DND-41 (cell line): ENCODE measurements around the gene CMC2.

ENCODE experiments used
- ATAC-seq: fragments of 200-7000 bp; cut with Tn5 transposase; 3 replicates; pipeline ENCODE4 v1.9.1; 2021; ENCODE audit warnings: low read depth; ENCODE audit not compliant: insufficient read depth
- DNase-seq: peaks from one replicate; pipeline ENCODE4 v3.0.0-alpha.2; 2020
- H2AFZ ChIP-seq: 2 replicates; pipeline ENCODE4 v1.6.0; 2012; ENCODE audit warnings: low read depth, low read length
- H3K27ac ChIP-seq: 2 replicates; pipeline ENCODE4 v1.5.1; 2012; ENCODE audit warnings: low read length, inconsistent platforms
- H3K27me3 ChIP-seq: fragments of 200-600 bp; sonication (generic); 2 replicates; pipeline ENCODE4 v1.6.0; 2012; ENCODE audit warnings: low read length, mild to moderate bottlenecking, inconsistent platforms; ENCODE audit not compliant: insufficient read depth, poor library complexity
- H3K36me3 ChIP-seq: 2 replicates; pipeline ENCODE4 v1.5.1; 2012; ENCODE audit warnings: low read length, inconsistent platforms; ENCODE audit not compliant: insufficient read depth
- H3K4me1 ChIP-seq: 2 replicates; pipeline ENCODE4 v1.5.1; 2012; ENCODE audit warnings: mild to moderate bottlenecking, low read length; ENCODE audit not compliant: insufficient read depth
- H3K4me2 ChIP-seq: 2 replicates; pipeline ENCODE4 v1.6.0; 2012; ENCODE audit warnings: mild to moderate bottlenecking, moderate library complexity, low read length, inconsistent platforms; ENCODE audit not compliant: insufficient read depth
- H3K4me3 ChIP-seq, 2 experiments: fragments of 200-600 bp in 1 of 2; shearing (Covaris generic) in 1 of 2; 2 replicates each; pipeline ENCODE4 v1.5.1; 2012 to 2016; ENCODE audit warnings: inconsistent platforms in 2 of 2, low read length in 2 of 2, mild to moderate bottlenecking in 2 of 2, low read depth in 1 of 2, moderate library complexity in 1 of 2
- H3K79me2 ChIP-seq: 2 replicates; pipeline ENCODE4 v1.6.0; 2012; ENCODE audit warnings: low read length, inconsistent platforms; ENCODE audit not compliant: insufficient read depth
- H3K9ac ChIP-seq: 2 replicates; pipeline ENCODE4 v1.6.0; 2012; ENCODE audit warnings: low read depth, mild to moderate bottlenecking, inconsistent platforms, low read length, moderate library complexity
- H3K9me3 ChIP-seq: 2 replicates; pipeline ENCODE4 v1.5.1; 2012; ENCODE audit warnings: low read length, moderate library complexity, mild to moderate bottlenecking, inconsistent platforms; ENCODE audit not compliant: insufficient read depth, severe bottlenecking
- H4K20me1 ChIP-seq: 2 replicates; pipeline ENCODE4 v1.6.0; 2012; ENCODE audit warnings: low read length; ENCODE audit not compliant: insufficient read depth
- EZH2 ChIP-seq: IDR thresholded peaks from 3 replicates; pipeline ENCODE4 v1.6.1; 2012; ENCODE audit warnings: borderline replicate concordance, low read depth, mild to moderate bottlenecking, moderate library complexity, low read length, inconsistent platforms; ENCODE audit not compliant: severe bottlenecking
- TF ChIP-seq, protein P1 (sequence below): IDR thresholded peaks from 2 replicates; pipeline ENCODE4 v1.5.1; 2012; ENCODE audit warnings: borderline replicate concordance, low read length, moderate library complexity, mild to moderate bottlenecking; ENCODE audit not compliant: poor library complexity, severe bottlenecking; ENCODE audit errors: extremely low read depth

Gene CMC2

DNA sequence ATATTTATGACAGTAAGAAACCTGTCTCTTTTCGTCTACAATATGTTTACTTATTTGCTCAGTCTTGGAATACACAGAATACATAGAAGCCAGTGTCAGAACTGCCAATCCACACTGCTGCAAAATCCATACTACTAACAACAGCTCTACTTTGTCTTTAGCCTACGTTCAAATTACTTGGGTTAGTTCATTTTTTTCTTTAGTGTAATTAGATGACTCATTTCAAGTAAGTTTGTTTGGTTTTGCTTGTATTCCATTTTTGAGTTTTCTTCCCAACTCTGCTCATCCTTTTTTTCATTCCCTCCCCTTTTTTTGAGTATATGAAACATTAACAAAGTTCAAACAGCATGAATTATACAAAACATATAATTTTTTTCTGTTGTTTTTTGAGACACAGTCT is 16.9 kb downstream of the CMC2 start:
- DNase-seq (no peak), ATAC-seq (no peak)
- Histone ChIP-seq H3K4me3 (no peak overlapping the region), H3K27me3 (no peaks in the 10 kb centered on the region), H3K9me3 (no peaks in the 10 kb centered on the region), H3K27ac (no peak overlapping the region), H3K9ac (no peak overlapping the region), H3K4me1 (no peaks in the 10 kb centered on the region), H3K79me2 (peaks cover 96% of the 10 kb centered on the region), H3K36me3 (peaks cover 18% of the 10 kb centered on the region; the same call in 1 of the 2 replicates), H2AFZ (no peak overlapping the region), H4K20me1 (peaks cover 32% of the 10 kb centered on the region; the same call in 1 of the 2 replicates), H3K4me2 (no peak overlapping the region)
- TF ChIP-seq, protein P1, sequence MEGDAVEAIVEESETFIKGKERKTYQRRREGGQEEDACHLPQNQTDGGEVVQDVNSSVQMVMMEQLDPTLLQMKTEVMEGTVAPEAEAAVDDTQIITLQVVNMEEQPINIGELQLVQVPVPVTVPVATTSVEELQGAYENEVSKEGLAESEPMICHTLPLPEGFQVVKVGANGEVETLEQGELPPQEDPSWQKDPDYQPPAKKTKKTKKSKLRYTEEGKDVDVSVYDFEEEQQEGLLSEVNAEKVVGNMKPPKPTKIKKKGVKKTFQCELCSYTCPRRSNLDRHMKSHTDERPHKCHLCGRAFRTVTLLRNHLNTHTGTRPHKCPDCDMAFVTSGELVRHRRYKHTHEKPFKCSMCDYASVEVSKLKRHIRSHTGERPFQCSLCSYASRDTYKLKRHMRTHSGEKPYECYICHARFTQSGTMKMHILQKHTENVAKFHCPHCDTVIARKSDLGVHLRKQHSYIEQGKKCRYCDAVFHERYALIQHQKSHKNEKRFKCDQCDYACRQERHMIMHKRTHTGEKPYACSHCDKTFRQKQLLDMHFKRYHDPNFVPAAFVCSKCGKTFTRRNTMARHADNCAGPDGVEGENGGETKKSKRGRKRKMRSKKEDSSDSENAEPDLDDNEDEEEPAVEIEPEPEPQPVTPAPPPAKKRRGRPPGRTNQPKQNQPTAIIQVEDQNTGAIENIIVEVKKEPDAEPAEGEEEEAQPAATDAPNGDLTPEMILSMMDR, result no peak
- no peak for TF ChIP-seq EZH2

DNA sequence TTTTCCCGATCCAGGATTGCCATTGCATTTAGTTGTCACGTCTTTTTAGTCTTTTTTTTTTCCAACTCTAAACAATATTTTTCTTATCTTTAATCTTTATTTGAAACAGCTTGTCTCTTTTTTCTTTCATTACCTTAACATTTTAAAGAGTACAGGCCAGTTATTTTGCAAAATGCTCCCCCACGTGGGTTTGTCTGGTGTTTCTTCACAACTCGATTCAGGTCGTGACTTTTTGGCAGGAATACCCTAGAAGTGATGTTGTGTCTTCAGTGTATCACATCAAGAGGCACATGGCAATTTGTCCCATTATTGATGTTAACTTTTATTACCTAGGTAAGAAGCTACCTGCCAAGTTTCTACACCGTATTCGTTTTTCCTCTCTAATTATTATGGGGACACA is 17.9 kb downstream of the CMC2 start:
- ATAC-seq, result no peak
- no peak for TF ChIP-seq EZH2
- TF ChIP-seq, protein P1, result no peak
- Histone ChIP-seq H3K27me3 (no peaks in the 10 kb centered on the region), H3K4me3 (no peak overlapping the region), H3K4me2 (no peak overlapping the region), H3K36me3 (peaks cover 17% of the 10 kb centered on the region; the same call in 1 of the 2 replicates), H2AFZ (no peak overlapping the region), H3K4me1 (no peaks in the 10 kb centered on the region), H3K9me3 (no peaks in the 10 kb centered on the region), H3K9ac (no peak overlapping the region), H3K27ac (no peak overlapping the region), H3K79me2 (peaks cover 94% of the 10 kb centered on the region), H4K20me1 (peaks cover 32% of the 10 kb centered on the region; the same call in 1 of the 2 replicates)
- no peak for DNase-seq

DNA sequence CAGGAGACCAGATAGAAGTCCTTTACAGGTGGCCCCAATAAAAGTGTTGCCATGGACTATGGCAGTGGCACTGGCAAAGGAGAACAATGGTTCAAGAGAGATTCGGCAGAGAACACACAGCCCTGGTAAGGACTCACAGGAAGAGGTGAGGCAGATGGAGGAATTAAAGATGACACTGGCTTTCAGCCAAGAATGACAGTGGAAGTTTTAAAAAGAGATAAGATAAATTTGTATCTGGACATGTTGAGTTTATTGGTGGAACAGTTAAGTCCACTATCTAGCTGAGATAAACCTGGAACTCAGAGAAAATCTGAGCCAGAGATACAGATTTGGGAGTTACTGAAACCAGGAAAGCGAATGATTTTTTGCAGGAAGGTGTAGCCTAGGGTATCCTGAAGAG is 20.1 kb downstream of the CMC2 start:
- Histone ChIP-seq H2AFZ (no peak overlapping the region), H3K4me3 (no peak overlapping the region), H3K36me3 (peaks cover 16% of the 10 kb centered on the region; the same call in 1 of the 2 replicates), H3K9me3 (no peaks in the 10 kb centered on the region), H3K79me2 (peaks cover 93% of the 10 kb centered on the region), H3K27ac (no peak overlapping the region), H3K4me1 (no peaks in the 10 kb centered on the region), H3K4me2 (no peak overlapping the region), H4K20me1 (peaks cover 33% of the 10 kb centered on the region; the same call in 1 of the 2 replicates), H3K27me3 (no peaks in the 10 kb centered on the region), H3K9ac (no peak overlapping the region)
- DNase-seq (no peak), ATAC-seq (no peak)
- TF ChIP-seq, protein P1, result no peak
- TF ChIP-seq EZH2, result no peak

DNA sequence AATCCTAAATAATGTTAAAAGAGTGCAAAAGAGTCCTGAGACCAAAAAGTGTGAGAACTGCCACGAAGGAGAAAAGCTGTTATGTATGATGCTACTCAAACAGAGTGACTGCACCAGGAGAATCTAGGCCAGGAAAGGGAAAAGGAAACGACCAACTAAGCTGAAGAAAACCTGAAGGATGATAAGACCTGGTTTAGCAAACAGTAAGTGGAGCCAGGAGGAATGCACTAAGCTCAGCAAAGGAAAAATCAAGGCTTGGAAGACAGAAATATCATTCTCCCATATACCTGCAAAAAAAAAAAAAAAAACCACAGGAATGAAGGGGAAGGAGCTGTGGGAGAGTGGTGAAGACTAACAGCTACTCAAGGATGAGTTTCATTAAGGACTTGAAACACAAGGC is 21.1 kb downstream of the CMC2 start:
- H3K4me2 ChIP-seq, result no peak overlapping the region

More for the DNA sequence above, 21.1 kb downstream of the CMC2 start:
- Histone ChIP-seq H3K27me3 (no peaks in the 10 kb centered on the region), H3K4me3 (no peak overlapping the region), H4K20me1 (peaks cover 27% of the 10 kb centered on the region; the same call in 1 of the 2 replicates), H3K36me3 (peaks cover 18% of the 10 kb centered on the region), H2AFZ (no peak overlapping the region), H3K27ac (no peak overlapping the region), H3K79me2 (peaks cover 88% of the 10 kb centered on the region), H3K9me3 (no peaks in the 10 kb centered on the region), H3K4me1 (no peaks in the 10 kb centered on the region), H3K9ac (no peak overlapping the region)
- DNase-seq, result no peak
- no peak for TF ChIP-seq EZH2
- TF ChIP-seq, protein P1, result no peak
- ATAC-seq, result no peak
